Skeletal muscle cell (primary cell): ENCODE measurements around the gene DGKE.

Source experiments
- DNase-seq: peaks from one replicate; pipeline ENCODE4 v3.0.0-alpha.2; 2010; ENCODE audit warnings: low read depth
- H3K4me3 ChIP-seq: 2 replicates; pipeline ENCODE4 v1.5.1; 2011; ENCODE audit warnings: low read depth, mild to moderate bottlenecking, control low read depth, low read length, moderate library complexity

The DGKE gene

GRCh38 chr17:56908001-56908542 is 74.1 kb downstream of the DGKE start:
- no peak for DNase-seq
- H3K4me3 ChIP-seq: no peak overlapping the region

- no peak overlapping the region for H3K4me3 ChIP-seq
- no peak for DNase-seq
Observed at GRCh38 chr17:56909742-56910508, 76.0 kb downstream of the DGKE start.

GRCh38 chr17:56910509-56911235 is 76.7 kb downstream of the DGKE start:
- no peak for DNase-seq
- H3K4me3 ChIP-seq: no peak overlapping the region

- DNase-seq: no peak
- H3K4me3 ChIP-seq: peak overlapping the region; percentile 75
Observed at GRCh38 chr17:56912105-56912999, 78.4 kb downstream of the DGKE start.

GRCh38 chr17:56913000-56913311 is 79.0 kb downstream of the DGKE start:
- peak overlapping the region; percentile 75 for H3K4me3 ChIP-seq
- DNase-seq: no peak

- no peak for DNase-seq
- H3K4me3 ChIP-seq: peak overlapping the region; percentile 75
Observed at GRCh38 chr17:56913353-56913866, 79.5 kb downstream of the DGKE start.

- peak; percentile 36 for DNase-seq
- H3K4me3 ChIP-seq: peak within 1 kb of the TSS; percentile 75
Observed at GRCh38 chr17:56913867-56914580, 80.1 kb downstream of the DGKE start, which contains the start of gene TRIM25. Gene TRIM25 (minus strand): TSS chr17:56914049. CDS start chr17:56913988, 61 bp downstream.

GRCh38 chr17:56914581-56915273 is 80.8 kb downstream of the DGKE start:
- peak overlapping the region; percentile 75 for H3K4me3 ChIP-seq
- DNase-seq: no peak

GRCh38 chr17:56917559-56918296 is 83.8 kb downstream of the DGKE start:
- no peak overlapping the region for H3K4me3 ChIP-seq
- DNase-seq: no peak

GRCh38 chr17:56918916-56919315 is 85.0 kb downstream of the DGKE start:
- peak; percentile 25 for DNase-seq
- H3K4me3 ChIP-seq: no peak overlapping the region
